ENCODE results near the gene MYH15. TPM values are rescaled to one million over a fixed set of nuclear protein-coding genes. Genes with fewer than 3 reads are reported as not detected.
"Not testable (repeated sequence)": the region's sequence is repeated elsewhere in the genome, so short reads cannot be mapped to it uniquely, and the experiment has no call there.

The MYH15 gene
- total RNA-seq, 1 experiment from 2014 or later = 0.12 TPM

GRCh38 chr3:108393128-108393900, 117.1 kb downstream of the MYH15 start:
- no peak for DNase-seq (ENCODE audit: extremely low read depth, low read depth)

- DNase-seq (ENCODE audit: extremely low read depth, low read depth) = peak; percentile 56
Measured at GRCh38 chr3:108391917-108392593, 118.3 kb downstream of the MYH15 start.

GRCh38 chr3:108389372-108389771, 121.0 kb downstream of the MYH15 start:
- DNase-seq (ENCODE audit: extremely low read depth, low read depth) = peak; percentile 48

- DNase-seq (ENCODE audit: extremely low read depth, low read depth) = no peak
Measured at GRCh38 chr3:108388136-108389132, 122.0 kb downstream of the MYH15 start.

GRCh38 chr3:108387063-108387462, 123.3 kb downstream of the MYH15 start:
- DNase-seq (ENCODE audit: extremely low read depth, low read depth) = no peak

- DNase-seq (ENCODE audit: extremely low read depth, low read depth) = no peak
Measured at GRCh38 chr3:108383306-108383705, 127.1 kb downstream of the MYH15 start.

GRCh38 chr3:108381529-108382140, 128.8 kb downstream of the MYH15 start:
- no peak for DNase-seq (ENCODE audit: extremely low read depth, low read depth)

- DNase-seq (ENCODE audit: extremely low read depth, low read depth) = no peak
Measured at GRCh38 chr3:108380128-108380795, 130.1 kb downstream of the MYH15 start.

GRCh38 chr3:108378952-108379342, 131.4 kb downstream of the MYH15 start:
- DNase-seq (ENCODE audit: extremely low read depth, low read depth) = not testable (repeated sequence)

GRCh38 chr3:108378153-108378951, 132.0 kb downstream of the MYH15 start:
- DNase-seq (ENCODE audit: extremely low read depth, low read depth) = no peak

GRCh38 chr3:108377384-108377783, 133.0 kb downstream of the MYH15 start:
- DNase-seq (ENCODE audit: extremely low read depth, low read depth) = no peak

GRCh38 chr3:108376026-108376425, 134.4 kb downstream of the MYH15 start:
- no peak for DNase-seq (ENCODE audit: extremely low read depth, low read depth)

GRCh38 chr3:108359011-108359410, 151.4 kb downstream of the MYH15 start:
- no peak for DNase-seq (ENCODE audit: extremely low read depth, low read depth)

GRCh38 chr3:108357042-108357441, 153.4 kb downstream of the MYH15 start:
- no peak for DNase-seq (ENCODE audit: extremely low read depth, low read depth)

GRCh38 chr3:108354562-108354961, 155.8 kb downstream of the MYH15 start:
- no peak for DNase-seq (ENCODE audit: extremely low read depth, low read depth)

- no peak for DNase-seq (ENCODE audit: extremely low read depth, low read depth)
Measured at GRCh38 chr3:108352176-108352575, 158.2 kb downstream of the MYH15 start.

GRCh38 chr3:108346301-108347227, 163.8 kb downstream of the MYH15 start:
- DNase-seq (ENCODE audit: extremely low read depth, low read depth) = no peak

Data from NCI-H460 (cell line).